ENCODE measurements around the gene SLC17A3. TPM values are rescaled to one million over a fixed set of nuclear protein-coding genes. Genes with fewer than 3 reads are reported as not detected.

The SLC17A3 gene
- total and polyA plus RNA-seq, 7 donors, result not detected

DNA sequence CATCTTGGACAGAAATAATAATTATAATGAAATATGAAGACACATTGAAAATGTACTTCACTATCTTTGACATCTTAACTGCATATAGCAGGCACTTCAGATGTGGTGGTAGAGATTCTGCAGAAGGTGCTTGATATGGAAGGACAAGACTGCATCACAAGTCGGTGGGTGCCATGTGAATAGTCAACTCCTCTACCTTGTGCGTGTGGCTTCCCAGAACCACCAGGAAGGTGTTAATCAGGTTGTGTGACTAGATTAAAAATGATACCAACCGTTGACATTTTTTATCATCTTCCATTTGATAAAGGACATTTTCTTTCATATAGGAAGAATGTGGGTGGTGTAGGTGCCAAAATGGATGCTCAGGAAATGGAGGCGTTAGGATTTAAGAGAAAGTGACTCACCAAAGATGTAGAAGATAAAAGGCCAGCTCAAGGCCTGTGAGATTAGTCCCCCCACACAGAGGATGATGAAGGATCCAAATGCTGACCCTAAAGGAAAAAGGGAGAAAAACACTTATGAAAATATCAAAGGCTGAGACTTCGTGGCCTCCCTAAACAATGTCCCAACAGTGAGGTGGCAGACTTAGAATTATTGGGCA is 44.1 kb upstream of the SLC17A3 start:
- ATAC-seq (no peak), DNase-seq (no peak)
- no peak for TF ChIP-seq CTCF (IDR thresholded peaks at IDR 0.05)
- Histone ChIP-seq H3K27me3 (ENCODE audit: insufficient read depth in 3 of 3, low read length in 2 of 3) (peaks cover 0 to 3% (median 2%) of the 10 kb centered on the region in 3 donors), H3K4me3 (no peak overlapping the region), H3K4me1 (no peaks in the 10 kb centered on the region), H3K9me3 (no peaks in the 10 kb centered on the region), H3K36me3 (ENCODE audit: insufficient read depth in 1 of 2, low read depth in 1 of 2) (no peaks in the 10 kb centered on the region), H3K27ac (no peak overlapping the region)
- 79 to 83% (median 80%) methylated on average over 5 of the region's 5 CpGs for WGBS, 3 donors
- intact Hi-C loops (cut with DNase I), result no loop called here

GRCh38 chr6:25916789-25917490 is 42.9 kb upstream of the SLC17A3 start:
- peaks cover 0 to 3% (median 2%) of the 10 kb centered on the region in 3 donors for H3K27me3 ChIP-seq (ENCODE audit: insufficient read depth in 3 of 3, low read length in 2 of 3)
- 81 to 84% (median 83%) methylated on average over 7 of the region's 7 CpGs for WGBS, 3 donors
- no peaks in the 10 kb centered on the region for H3K9me3 ChIP-seq
- H3K4me1 ChIP-seq, result no peaks in the 10 kb centered on the region
- no peak overlapping the region for H3K27ac ChIP-seq
- H3K36me3 ChIP-seq (ENCODE audit: insufficient read depth in 1 of 2, low read depth in 1 of 2), result no peaks in the 10 kb centered on the region
- no peak for ATAC-seq
- no peak overlapping the region for H3K4me3 ChIP-seq
- no peak for DNase-seq
- intact Hi-C loops (cut with DNase I), result no loop called here
- no peak for TF ChIP-seq CTCF (IDR thresholded peaks at IDR 0.05)

DNA sequence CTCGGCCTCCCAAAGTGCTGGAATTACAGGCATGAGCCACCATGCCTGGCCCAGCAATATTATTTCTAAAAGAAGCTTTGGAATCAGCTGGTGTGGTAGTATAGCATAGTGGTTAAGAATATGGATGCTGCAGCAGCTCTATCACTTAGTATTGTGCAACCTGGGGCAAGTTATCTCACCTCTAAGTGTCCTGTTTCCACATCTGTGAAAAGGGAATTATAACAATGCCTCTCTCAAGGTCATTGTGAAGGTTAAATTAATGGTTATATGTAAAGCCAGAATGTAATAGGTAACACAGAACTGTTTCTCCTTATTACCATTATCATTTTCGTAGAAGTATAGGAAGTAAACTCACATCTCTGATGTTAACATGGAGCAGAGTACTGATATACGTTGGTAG is 42.3 kb upstream of the SLC17A3 start:
- ATAC-seq, result no peak
- Histone ChIP-seq H3K27ac (no peak overlapping the region), H3K4me1 (no peaks in the 10 kb centered on the region), H3K36me3 (ENCODE audit: insufficient read depth in 1 of 2, low read depth in 1 of 2) (no peaks in the 10 kb centered on the region), H3K4me3 (no peak overlapping the region), H3K9me3 (no peaks in the 10 kb centered on the region), H3K27me3 (ENCODE audit: insufficient read depth in 3 of 3, low read length in 2 of 3) (peaks cover 0 to 3% (median 2%) of the 10 kb centered on the region in 3 donors)
- TF ChIP-seq CTCF (IDR thresholded peaks at IDR 0.05), result no peak
- intact Hi-C loops (cut with DNase I), result no loop called here
- DNase-seq, result no peak
- 73 to 76% (median 75%) methylated on average over 3 of the region's 3 CpGs for WGBS, 3 donors

DNA sequence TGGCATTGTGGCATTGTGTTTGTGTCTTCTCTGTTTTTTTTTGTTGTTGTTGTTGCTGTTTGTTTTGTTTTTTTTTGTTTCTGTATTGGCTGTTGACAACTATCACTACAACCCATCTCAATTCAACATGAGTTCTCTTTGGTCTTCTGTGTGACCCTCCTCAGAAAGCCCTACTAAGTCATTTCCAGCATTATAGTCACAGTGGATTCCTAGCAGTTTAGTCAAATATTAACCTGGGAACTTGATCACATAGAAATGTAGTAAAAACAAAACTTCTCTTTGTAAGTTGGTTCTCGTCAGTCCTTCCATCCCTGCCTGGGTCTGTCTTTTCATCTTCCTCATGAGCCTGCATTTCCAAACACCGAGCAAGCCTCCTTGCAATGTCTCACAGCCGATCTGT is 39.7 kb upstream of the SLC17A3 start:
- DNase-seq (no peak), ATAC-seq (no peak)
- Histone ChIP-seq H3K4me1 (no peaks in the 10 kb centered on the region), H3K27ac (no peak overlapping the region), H3K36me3 (ENCODE audit: insufficient read depth in 1 of 2, low read depth in 1 of 2) (no peaks in the 10 kb centered on the region), H3K4me3 (no peak overlapping the region), H3K9me3 (no peaks in the 10 kb centered on the region), H3K27me3 (ENCODE audit: insufficient read depth in 3 of 3, low read length in 2 of 3) (peaks cover 0 to 3% (median 2%) of the 10 kb centered on the region in 3 donors)
- TF ChIP-seq CTCF (IDR thresholded peaks at IDR 0.05), result no peak
- WGBS, 3 donors, result 71 to 76% (median 72%) methylated on average over 3 of the region's 3 CpGs
- intact Hi-C loops (cut with DNase I), result no loop called here
